NCI-H1105 treated with DMSO at 0.1 percent for 48 hours (cell line): Measurements from ENCODE around the gene PRKCH.

Experiments
- DNase-seq: peaks from one replicate; lab custom pipeline; 2025; lab: John Stamatoyannopoulos, UW

Gene PRKCH

GRCh38 chr14:61321385-61322010 lies at the start of gene PRKCH:
PRKCH (plus strand) TSS chr14:61321579; CDS start chr14:61322102, 523 bp downstream.
- DNase-seq = peak; percentile 63

- DNase-seq = no peak
These were observed 44.1 kb upstream of the PRKCH start for GRCh38 chr14:61277232-61277631.

- no peak for DNase-seq
These were observed 43.6 kb upstream of the PRKCH start for GRCh38 chr14:61277784-61278183.

GRCh38 chr14:61279082-61279481 lies 42.3 kb upstream of the PRKCH start:
- no peak for DNase-seq

GRCh38 chr14:61280092-61280525 lies 41.3 kb upstream of the PRKCH start:
- peak; percentile 66 for DNase-seq

- peak; percentile 69 for DNase-seq
These were observed 40.7 kb upstream of the PRKCH start for GRCh38 chr14:61280526-61281185.

GRCh38 chr14:61281186-61281947 lies 40.0 kb upstream of the PRKCH start, which contains the start of gene TMEM30B:
TMEM30B (minus strand) TSS chr14:61281338; CDS start chr14:61281147, 191 bp downstream.
- peak; percentile 92 for DNase-seq

- DNase-seq = no peak
These were observed 39.5 kb upstream of the PRKCH start for GRCh38 chr14:61281948-61282275.

- no peak for DNase-seq
These were observed 38.6 kb upstream of the PRKCH start for GRCh38 chr14:61282746-61283145.

- DNase-seq = no peak
These were observed 37.4 kb upstream of the PRKCH start for GRCh38 chr14:61284001-61284400.

- DNase-seq = no peak
These were observed 36.0 kb upstream of the PRKCH start for GRCh38 chr14:61285364-61285763.

- DNase-seq = no peak
These were observed 34.2 kb upstream of the PRKCH start for GRCh38 chr14:61287196-61287595.

GRCh38 chr14:61288228-61288627 lies 33.2 kb upstream of the PRKCH start:
- no peak for DNase-seq

- no peak for DNase-seq
These were observed 32.7 kb upstream of the PRKCH start for GRCh38 chr14:61288720-61289119.

GRCh38 chr14:61290701-61291100 lies 30.7 kb upstream of the PRKCH start:
- DNase-seq = no peak

- DNase-seq = no peak
These were observed 25.2 kb upstream of the PRKCH start for GRCh38 chr14:61296151-61296550.

GRCh38 chr14:61296719-61297502 lies 24.5 kb upstream of the PRKCH start:
- DNase-seq = peak; percentile 63

- DNase-seq = no peak
These were observed 23.8 kb upstream of the PRKCH start for GRCh38 chr14:61297581-61297980.

GRCh38 chr14:61298824-61299223 lies 22.6 kb upstream of the PRKCH start:
- no peak for DNase-seq

GRCh38 chr14:61300209-61300608 lies 21.2 kb upstream of the PRKCH start:
- no peak for DNase-seq

GRCh38 chr14:61300754-61301153 lies 20.6 kb upstream of the PRKCH start:
- no peak for DNase-seq

- no peak for DNase-seq
These were observed 16.7 kb upstream of the PRKCH start for GRCh38 chr14:61304688-61305087.
